Body of pancreas (tissue), 4 donors: Measurements from ENCODE around the gene PHACTR3.

Source experiments
- POLR2A ChIP-seq, 3 donors: fragments of 450-650 bp; IDR thresholded peaks; one replicate each; pipeline ENCODE4 v1.6.1; 2016; ENCODE audit warnings: antibody characterized with exemption in 3 of 3, mild to moderate bottlenecking in 2 of 3
- TF ChIP-seq, protein P1 (sequence below), 7 experiments: fragments of 450-650 bp in 4 of 7; fragments of 200-600 bp in 3 of 7; sonication (generic) in 3 of 7; IDR thresholded peaks; one replicate each; pipeline ENCODE4 v1.5.1; 2016 to 2019; ENCODE audit warnings: antibody characterized with exemption in 7 of 7

DNA sequence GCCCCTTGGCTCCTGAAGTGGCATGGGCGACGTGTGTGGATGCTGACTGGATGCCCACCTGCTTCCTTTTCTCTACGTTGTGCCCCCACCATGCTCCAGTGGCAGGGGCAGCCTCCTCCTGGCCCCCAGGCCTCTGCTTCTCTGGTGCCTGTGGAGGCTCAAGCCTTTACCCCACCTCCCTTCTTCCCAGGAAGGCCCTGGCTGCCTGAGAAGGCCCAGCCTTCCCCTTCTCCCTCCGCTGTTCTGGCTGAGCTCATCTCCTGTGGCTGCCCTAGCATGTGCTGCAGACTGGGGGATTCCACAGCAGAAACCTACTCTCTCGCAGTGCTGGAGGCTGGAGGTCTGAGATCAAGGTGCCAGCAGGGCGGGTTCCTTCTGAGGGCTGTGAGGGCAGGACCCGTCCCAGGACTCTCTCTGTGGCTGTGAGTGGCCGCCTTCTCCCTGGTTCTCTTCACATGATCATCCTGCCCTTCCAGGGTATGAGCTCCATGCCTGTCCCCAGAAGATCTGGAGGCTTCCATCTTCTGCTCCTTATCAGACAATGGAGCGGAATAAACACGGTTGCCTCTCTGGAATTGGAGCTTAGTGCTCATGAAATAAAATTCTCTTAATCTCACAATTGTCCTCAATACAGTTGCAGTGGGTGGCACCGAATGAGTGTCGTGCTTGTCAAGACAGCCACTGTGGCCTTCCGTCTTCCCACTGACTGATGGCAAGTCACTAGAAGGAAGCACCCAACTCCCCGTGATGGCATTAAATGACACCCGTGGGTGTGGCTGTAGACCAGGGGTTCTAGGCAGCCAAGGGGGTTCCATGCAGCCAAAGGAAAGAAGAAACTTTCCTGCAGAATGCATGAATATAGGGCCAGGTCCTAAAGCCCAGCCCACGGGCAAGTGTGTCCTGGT, 25.1 kb downstream of the PHACTR3 start:
- TF ChIP-seq, protein P1, sequence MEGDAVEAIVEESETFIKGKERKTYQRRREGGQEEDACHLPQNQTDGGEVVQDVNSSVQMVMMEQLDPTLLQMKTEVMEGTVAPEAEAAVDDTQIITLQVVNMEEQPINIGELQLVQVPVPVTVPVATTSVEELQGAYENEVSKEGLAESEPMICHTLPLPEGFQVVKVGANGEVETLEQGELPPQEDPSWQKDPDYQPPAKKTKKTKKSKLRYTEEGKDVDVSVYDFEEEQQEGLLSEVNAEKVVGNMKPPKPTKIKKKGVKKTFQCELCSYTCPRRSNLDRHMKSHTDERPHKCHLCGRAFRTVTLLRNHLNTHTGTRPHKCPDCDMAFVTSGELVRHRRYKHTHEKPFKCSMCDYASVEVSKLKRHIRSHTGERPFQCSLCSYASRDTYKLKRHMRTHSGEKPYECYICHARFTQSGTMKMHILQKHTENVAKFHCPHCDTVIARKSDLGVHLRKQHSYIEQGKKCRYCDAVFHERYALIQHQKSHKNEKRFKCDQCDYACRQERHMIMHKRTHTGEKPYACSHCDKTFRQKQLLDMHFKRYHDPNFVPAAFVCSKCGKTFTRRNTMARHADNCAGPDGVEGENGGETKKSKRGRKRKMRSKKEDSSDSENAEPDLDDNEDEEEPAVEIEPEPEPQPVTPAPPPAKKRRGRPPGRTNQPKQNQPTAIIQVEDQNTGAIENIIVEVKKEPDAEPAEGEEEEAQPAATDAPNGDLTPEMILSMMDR (IDR thresholded peaks at IDR 0.05) = no peak
- TF ChIP-seq POLR2A (IDR thresholded peaks at IDR 0.05) = no peak
